RPMI7951 (cell line): ENCODE measurements around the gene SAA2. TPM values are rescaled to one million over a fixed set of nuclear protein-coding genes. Genes with fewer than 3 reads are reported as not detected.

Experiments used
- DNase-seq: peaks from one replicate; pipeline ENCODE4 v3.0.0-alpha.2; 2012; ENCODE audit warnings: low read depth
- total RNA-seq: library from RNA; depleted of rRNA; stranded (reverse); fragments of >200 nt; shearing (Covaris generic); gene quantifications from 2 replicates; pipeline ENCODE4 v1.2.3, GENCODE V29; 2014; rRNA removed

The SAA2 gene
- total RNA-seq, 1 experiment from 2014 or later, result 0.84 TPM

DNA sequence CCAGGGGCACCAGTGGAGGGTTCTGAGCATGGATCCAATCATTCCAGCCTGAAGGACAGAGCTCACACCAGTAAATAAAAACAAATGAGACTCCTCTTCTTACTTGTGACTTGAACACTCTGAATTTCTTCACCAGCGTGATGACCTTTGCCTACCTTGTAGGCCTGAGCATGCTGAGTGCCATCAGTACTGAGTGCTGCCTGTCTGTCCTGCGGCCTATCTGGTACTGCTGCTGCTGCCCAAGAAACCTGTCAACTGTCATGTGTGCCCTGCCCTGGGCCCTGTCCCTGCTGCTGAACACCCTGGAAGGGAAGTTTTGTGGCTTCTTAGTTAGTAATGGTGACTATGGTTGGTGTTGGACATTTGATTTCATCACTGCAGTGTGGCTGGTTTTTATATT is 51.9 kb downstream of the SAA2 start:
- no peak for DNase-seq

Other genes with a start within 250 kb of the SAA2 start
- 15.6 and 18.3 TPM in 2 replicates for gene SERGEF, start 235.6 kb downstream of the SAA2 start, total RNA-seq
- gene TPH1, start 202.4 kb downstream of the SAA2 start, total RNA-seq, result under 0.01 TPM in 1 of 2 replicates, not detected in the other
- gene SAAL1, start 142.6 kb downstream of the SAA2 start, total RNA-seq, result 30.9 and 31.7 TPM in 2 replicates
- gene MRGPRX3, start 116.1 kb downstream of the SAA2 start, total RNA-seq, result not detected in 2 replicates
- gene MRGPRX4, start 75.8 kb downstream of the SAA2 start, total RNA-seq, result not detected in 2 replicates
- gene SAA4, start 11.9 kb downstream of the SAA2 start, total RNA-seq, result not detected in 2 replicates
- not detected in 2 replicates for gene SAA1, start 17.6 kb upstream of the SAA2 start, total RNA-seq
- 16.0 and 16.5 TPM in 2 replicates for gene HPS5, start 73.5 kb upstream of the SAA2 start, total RNA-seq
- gene GTF2H1, start 73.9 kb upstream of the SAA2 start, total RNA-seq, result 53.6 and 74.5 TPM in 2 replicates
- gene LDHA, start 145.9 kb upstream of the SAA2 start, total RNA-seq, result 1,614 and 1,664 TPM in 2 replicates
- 0.29 TPM in 1 of 2 replicates, not detected in the other for gene LDHC, start 163.7 kb upstream of the SAA2 start, total RNA-seq
- not detected in 2 replicates for gene LDHAL6A, start 207.2 kb upstream of the SAA2 start, total RNA-seq